Measurements from ENCODE around the gene MFSD6.

DNA sequence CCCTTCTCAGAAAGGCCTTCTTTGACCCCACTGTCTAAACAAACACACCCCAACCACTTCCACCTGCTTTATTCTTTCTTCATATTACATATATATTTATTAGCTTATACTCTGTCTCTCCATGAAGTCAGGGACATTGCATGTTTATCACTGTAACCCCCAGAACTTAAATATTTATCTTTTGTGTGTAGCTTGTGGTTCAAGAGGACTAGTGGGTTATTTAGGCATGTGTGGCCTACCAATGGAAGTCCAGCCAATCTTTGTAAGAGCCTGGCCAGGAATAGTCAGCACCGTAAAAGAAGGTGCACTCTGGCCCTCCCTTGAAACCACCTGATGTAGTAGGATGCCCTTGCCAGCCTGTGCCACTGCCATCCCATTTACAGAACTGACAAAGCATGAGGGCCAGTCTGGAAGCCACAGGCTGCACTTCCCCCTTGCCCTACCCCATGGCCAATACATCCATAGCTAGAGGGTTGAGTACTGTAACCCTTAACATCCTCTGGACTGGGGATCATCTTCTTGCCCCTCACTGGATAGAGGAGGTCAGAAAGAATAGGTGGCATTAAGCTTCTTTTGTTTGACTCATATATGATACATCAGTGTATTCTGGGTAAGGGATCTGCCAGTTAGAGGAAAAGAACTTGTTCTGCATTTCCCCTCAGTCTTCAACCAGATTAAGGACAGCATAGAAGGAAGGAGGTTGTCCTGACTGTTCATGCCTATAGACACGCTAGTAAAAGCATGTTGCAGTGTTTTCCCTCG lies 121.5 kb downstream of the MFSD6 start:
- TF ChIP-seq, protein P1, sequence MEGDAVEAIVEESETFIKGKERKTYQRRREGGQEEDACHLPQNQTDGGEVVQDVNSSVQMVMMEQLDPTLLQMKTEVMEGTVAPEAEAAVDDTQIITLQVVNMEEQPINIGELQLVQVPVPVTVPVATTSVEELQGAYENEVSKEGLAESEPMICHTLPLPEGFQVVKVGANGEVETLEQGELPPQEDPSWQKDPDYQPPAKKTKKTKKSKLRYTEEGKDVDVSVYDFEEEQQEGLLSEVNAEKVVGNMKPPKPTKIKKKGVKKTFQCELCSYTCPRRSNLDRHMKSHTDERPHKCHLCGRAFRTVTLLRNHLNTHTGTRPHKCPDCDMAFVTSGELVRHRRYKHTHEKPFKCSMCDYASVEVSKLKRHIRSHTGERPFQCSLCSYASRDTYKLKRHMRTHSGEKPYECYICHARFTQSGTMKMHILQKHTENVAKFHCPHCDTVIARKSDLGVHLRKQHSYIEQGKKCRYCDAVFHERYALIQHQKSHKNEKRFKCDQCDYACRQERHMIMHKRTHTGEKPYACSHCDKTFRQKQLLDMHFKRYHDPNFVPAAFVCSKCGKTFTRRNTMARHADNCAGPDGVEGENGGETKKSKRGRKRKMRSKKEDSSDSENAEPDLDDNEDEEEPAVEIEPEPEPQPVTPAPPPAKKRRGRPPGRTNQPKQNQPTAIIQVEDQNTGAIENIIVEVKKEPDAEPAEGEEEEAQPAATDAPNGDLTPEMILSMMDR (IDR thresholded peaks at IDR 0.05), result no peak
- no peak for TF ChIP-seq POLR2A (IDR thresholded peaks at IDR 0.05)

Measured in Peyer's patch (tissue), 4 donors.